Dermis blood vessel endothelial cell (primary cell): ENCODE results near the gene SPAG16. TPM values are rescaled to one million over a fixed set of nuclear protein-coding genes. Genes with fewer than 3 reads are reported as not detected.
"Not testable (repeated sequence)": the region's sequence is repeated elsewhere in the genome, so short reads cannot be mapped to it uniquely, and the experiment has no call there.

Experiments used
- DNase-seq: peaks from one replicate; pipeline ENCODE4 v3.0.0; 2010
- total RNA-seq: library from RNA; depleted of rRNA; stranded (reverse); fragments of >200 nt; gene quantifications from 2 replicates; pipeline ENCODE4 v1.2.3, GENCODE V29; 2014

SPAG16 gene
- total RNA-seq, 1 donor from 2014 or later: 10.6 TPM

- DNase-seq: no peak
Observed at GRCh38 chr2:213561759-213562158, 277.5 kb downstream of the SPAG16 start.

GRCh38 chr2:213562539-213563180, 278.4 kb downstream of the SPAG16 start:
- no peak for DNase-seq

- no peak for DNase-seq
Observed at GRCh38 chr2:213566846-213567245, 282.6 kb downstream of the SPAG16 start.

- no peak for DNase-seq
Observed at GRCh38 chr2:213609570-213610170, 325.4 kb downstream of the SPAG16 start.

- DNase-seq: no peak
Observed at GRCh38 chr2:213627054-213627710, 342.9 kb downstream of the SPAG16 start.

GRCh38 chr2:213627835-213628460, 343.7 kb downstream of the SPAG16 start:
- DNase-seq: no peak

GRCh38 chr2:213640738-213641425, 356.6 kb downstream of the SPAG16 start:
- no peak for DNase-seq

- no peak for DNase-seq
Observed at GRCh38 chr2:213644926-213645325, 360.7 kb downstream of the SPAG16 start.

GRCh38 chr2:213649176-213649575, 364.9 kb downstream of the SPAG16 start:
- no peak for DNase-seq

- DNase-seq: no peak
Observed at GRCh38 chr2:213664817-213665216, 380.6 kb downstream of the SPAG16 start.

GRCh38 chr2:213669657-213670056, 385.4 kb downstream of the SPAG16 start:
- DNase-seq: no peak

- DNase-seq: no peak
Observed at GRCh38 chr2:213678437-213679218, 394.4 kb downstream of the SPAG16 start.

GRCh38 chr2:213679894-213680293, 395.6 kb downstream of the SPAG16 start:
- no peak for DNase-seq

- no peak for DNase-seq
Observed at GRCh38 chr2:213682276-213682675, 398.0 kb downstream of the SPAG16 start.

GRCh38 chr2:213688133-213688532, 403.9 kb downstream of the SPAG16 start:
- DNase-seq: no peak

GRCh38 chr2:213688825-213689224, 404.6 kb downstream of the SPAG16 start:
- DNase-seq: not testable (repeated sequence)

GRCh38 chr2:213689585-213689984, 405.3 kb downstream of the SPAG16 start:
- DNase-seq: no peak

GRCh38 chr2:213691351-213691750, 407.1 kb downstream of the SPAG16 start:
- DNase-seq: no peak

- DNase-seq: no peak
Observed at GRCh38 chr2:213696442-213696841, 412.2 kb downstream of the SPAG16 start.

- DNase-seq: not testable (repeated sequence)
Observed at GRCh38 chr2:213701365-213701764, 417.1 kb downstream of the SPAG16 start.

- DNase-seq: no peak
Observed at GRCh38 chr2:213703406-213704098, 419.3 kb downstream of the SPAG16 start.

GRCh38 chr2:213710164-213710563, 425.9 kb downstream of the SPAG16 start:
- DNase-seq: no peak
